EH (cell line): Measurements from ENCODE around the gene OSTN.
"Not testable (repeated sequence)": the region's sequence is repeated elsewhere in the genome, so short reads cannot be mapped to it uniquely, and the experiment has no call there.

Source experiments
- DNase-seq: peaks from one replicate; pipeline ENCODE4 v3.0.0-alpha.2; 2015; ENCODE audit warnings: low read depth

Gene OSTN

DNA sequence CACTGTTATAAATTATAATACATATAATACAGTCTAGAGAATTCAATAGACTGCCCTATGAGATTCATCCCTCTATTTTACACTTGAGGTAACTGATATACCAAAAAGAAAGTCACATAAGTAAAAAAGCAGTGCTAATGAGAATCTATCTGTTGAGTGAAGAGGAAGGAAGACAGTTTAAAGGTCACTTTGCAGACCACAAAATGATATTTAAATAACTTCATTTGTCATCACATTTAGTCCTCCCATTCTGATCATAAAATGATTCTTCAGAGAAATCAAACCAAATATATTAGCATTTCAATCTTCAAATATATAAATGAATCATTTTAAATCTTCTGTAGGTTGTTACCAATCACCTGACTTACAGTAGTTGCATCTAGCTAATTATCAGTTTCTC lies 69.7 kb downstream of the OSTN start:
- DNase-seq = no peak

DNA sequence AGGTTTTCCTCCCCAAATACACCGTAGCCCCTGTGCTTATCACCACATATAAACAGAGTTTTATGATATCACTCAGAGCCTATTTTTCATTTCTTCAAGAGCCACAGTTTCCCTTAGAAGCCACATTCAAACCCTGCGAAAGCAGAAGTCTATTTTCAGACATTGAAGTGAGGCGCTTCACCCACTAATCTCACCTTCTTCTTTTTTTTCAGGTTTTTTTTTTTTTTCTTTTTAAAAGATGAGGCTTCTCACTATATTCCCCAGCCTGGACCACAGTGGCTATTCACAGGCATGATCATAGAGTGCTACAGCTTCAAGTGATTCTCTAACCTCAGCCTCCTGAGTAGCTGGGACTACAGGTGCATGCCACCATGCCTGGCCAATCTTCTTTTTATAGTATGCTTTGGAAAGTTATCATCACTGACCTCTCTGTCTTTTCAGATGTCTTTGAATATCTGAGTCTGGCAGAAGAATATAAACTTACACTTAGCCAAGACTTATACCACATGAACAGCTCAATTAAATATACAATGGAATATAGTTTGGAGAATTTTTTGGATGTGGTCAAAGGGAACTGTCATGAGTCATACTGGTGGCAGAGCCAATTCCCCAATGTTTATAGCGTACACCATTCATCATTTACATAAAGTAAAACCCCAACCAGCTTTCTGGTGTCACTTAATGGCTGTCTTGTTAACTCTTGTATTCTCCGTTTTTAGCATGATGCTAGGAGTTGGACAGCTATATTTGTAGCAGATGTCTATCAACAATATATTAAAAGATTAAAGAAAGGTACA lies 70.4 kb downstream of the OSTN start:
- peak; percentile 38 for DNase-seq

DNA sequence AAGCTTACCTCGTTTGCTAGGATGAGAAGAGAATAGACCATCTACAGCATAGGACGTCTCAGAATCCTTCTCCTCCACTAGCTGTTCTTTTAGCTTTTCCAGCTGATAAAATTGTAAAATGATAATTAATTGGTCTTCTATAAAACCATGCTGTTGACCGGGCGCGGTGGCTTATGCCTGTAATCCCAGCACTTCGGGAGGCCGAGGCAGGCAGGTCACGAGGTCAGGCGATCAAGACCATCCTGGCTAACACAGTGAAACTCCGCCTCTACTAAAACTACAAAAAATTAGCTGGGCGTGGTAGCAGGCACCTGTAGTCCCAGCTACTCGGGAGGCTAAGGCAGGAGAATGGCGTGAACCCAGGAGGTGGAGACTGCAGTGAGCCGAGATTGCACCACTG lies 76.2 kb downstream of the OSTN start:
- not testable (repeated sequence) for DNase-seq

DNA sequence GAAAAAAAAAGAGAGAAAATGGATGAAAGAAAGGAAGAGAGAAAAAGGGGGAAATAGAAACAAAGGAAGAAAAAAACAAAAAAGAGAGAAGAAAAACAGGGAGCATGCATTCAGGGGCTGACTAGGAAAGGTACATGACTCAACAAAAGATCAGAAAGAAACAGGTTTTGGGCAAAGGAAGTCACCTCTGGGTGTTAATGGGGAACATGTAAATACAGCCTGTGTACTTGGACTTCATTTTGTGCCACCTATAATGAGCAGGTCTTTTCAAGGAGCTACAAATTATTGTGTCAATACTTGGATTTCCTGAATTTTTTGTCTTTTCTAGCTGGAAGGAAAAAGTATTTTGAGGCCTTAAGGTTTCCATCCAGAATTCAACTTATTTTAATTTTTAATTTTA lies 76.7 kb downstream of the OSTN start:
- DNase-seq = no peak

DNA sequence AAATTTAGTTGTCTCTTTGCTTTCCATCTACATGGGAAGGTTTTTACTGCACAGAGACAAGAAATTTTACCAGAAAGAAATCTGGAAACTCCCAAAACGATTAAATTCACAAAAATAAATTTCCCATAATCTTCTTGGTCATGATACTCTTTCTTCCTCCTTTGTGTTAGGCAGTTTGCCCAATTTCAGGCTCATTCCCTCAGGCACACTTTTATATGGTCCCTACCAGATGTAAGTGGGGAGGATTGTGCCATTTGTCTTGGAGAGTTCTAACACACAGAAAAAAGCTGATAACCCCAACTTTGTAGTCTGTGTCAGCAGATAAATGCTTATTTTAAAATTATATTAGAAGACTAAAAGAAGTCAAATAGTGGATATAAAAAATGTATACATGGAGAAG lies 81.1 kb downstream of the OSTN start:
- no peak for DNase-seq

DNA sequence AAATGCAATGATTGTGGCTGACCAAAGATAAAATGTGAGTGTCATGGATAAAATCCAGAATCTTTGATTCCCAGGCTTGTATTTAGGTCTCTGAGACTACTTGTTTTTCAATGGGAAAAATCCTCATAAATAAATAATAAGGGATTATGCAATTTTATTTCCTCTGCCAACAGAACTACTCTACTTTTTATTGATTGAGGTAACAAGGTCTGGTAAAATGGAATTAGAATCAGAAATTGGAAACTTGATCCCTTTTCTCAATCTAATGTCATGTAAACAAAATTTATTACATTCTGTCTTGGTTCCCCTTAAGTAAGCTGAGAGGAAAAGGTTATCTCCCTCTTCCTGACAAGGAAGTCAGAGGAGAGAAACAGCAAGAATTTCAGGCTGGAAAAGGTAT lies 81.8 kb downstream of the OSTN start:
- no peak for DNase-seq

DNA sequence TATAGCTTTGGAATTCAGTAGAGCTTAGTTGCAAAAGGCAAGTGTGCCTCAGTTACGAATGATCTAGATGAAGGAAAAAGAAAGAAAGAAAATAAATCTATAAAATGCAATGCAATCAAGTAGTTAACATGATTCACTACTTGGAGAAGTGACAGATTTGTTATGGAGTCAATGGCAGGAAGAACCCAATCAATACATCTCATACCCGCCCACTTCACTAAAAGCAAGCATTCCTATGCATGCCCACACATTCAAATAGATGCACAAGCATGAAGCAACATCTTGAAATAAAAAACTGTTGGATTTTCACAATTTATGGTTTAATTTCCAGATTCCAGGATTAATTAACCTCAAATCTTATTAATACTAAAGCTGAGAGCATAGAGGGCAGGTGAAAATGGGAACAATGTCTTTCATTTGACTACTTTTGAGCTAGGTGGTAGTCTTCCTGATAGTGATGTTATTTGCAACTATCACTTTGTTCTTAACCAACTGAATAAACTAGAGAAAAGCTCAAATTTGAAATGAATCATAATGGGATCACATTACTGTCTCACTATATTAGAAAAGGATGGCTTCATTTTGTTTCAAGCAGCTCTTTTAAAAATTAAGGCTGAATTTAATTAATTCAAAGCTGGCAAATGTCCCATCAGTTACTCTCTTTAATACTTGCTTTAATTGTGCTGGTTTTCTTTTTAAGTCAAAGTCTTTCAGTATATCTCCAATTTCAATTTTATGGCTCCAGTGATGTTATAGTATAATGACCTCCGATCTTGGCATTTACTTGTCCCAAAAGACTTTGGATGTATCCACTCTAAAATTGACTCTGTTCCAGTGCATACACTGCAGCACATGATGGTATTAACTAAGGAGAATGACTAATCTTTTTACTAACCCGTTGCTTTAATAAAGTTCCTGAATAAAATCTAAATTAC lies 83.5 kb downstream of the OSTN start:
- peak; percentile 29 for DNase-seq

DNA sequence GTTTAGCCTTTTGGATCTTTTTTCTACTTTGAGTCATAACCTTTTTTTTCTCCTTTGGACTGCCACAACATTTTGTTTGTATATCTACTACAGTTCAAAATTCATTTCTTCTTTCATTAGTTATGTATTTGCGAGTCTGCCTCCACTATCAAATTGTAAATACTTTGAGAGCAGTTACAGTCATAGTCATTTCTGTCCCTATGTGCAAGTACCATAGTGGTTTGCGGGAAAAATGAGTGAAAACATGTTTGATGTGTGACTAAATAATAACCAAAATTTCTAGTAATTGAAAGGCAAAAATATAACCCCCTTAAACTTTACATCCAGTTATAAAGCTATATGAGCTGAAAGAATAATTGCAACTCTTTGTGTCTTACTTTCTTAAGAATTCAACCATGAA lies 84.4 kb downstream of the OSTN start:
- DNase-seq = no peak

DNA sequence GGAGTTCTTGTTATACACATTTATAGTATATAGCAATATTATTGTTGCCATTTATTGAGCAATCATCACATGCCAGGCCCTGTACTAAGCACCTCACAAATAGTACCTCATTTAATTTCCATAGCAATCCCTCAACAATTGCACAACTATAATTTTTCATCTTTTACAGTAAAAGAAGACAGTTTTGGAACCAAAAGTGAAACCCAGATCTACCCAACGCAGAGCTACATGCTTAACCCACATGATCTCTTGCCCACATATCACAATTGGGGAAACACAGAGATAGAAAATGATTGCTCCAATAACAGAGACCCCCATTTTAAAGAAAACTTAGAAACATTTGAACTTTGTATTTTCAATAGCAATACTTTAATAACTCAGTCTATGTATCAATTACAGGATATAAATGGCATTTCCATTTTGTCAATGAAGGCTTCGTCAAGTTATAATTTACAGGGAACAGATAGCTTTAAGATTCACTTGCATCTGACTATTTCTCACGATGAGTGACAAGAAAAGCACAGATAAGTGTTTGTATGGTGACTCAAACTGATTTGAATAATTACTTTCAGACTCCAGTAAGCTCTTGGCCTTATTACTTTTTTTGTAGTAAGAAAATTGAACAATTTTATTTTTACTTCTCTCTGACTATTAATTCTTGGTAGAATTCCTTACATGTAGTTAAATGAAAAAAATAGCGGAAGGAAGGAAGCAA lies 91.4 kb downstream of the OSTN start:
- peak; percentile 21 for DNase-seq

DNA sequence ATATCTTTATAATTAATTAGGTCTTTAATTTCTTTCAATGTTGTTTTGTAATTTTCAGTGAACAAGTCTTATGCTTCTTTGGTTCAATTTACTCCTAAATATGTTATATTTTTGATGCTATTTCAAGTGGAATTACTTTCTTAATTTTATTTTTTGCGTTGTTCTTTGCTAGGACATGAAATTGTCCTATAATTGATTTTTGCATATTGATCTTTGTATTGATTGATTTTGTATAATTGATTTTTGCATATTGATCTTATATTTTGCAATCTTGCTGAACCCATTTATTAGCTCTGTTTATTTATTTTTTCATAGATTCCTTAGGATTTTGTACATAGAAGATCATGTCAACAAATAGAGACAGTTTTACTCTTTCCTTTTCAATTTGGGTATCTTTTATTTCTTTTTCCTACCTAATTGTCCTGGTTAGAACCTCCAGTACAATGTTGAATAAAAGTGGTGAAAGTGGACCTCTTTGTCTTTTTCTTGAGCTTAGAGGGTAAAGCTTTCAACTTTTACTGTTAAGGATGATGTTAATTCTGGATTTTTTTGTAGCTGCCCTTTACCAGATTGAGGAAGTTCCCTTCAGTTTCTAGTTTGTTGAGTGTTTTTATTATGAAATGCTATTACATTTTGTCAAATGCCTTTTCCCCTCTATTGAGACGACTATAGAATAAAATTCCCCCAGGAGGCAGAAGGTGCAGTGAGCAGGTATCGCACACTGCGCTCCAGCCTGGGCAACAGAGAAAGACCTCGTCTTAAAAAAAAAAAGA lies 93.4 kb downstream of the OSTN start:
- DNase-seq = no peak

DNA sequence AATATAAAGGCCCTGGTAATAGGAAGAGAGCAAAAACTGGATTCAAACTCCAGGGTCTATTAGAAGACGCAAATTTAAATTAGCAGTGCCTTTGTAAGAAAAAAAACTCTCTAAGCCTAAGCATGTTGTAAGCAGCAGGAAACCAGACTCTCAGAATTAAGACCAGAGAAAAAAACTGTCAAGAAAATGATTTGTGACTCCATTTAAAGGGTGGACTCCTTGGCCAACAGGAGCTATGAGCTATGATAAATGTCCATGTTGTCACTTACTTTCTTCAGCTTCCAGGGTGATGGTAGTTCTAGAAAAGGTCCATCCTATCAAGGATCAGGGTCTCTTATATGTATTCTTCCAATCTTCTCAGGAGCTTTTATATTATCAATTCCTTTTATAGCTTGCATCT lies 95.2 kb downstream of the OSTN start:
- no peak for DNase-seq

DNA sequence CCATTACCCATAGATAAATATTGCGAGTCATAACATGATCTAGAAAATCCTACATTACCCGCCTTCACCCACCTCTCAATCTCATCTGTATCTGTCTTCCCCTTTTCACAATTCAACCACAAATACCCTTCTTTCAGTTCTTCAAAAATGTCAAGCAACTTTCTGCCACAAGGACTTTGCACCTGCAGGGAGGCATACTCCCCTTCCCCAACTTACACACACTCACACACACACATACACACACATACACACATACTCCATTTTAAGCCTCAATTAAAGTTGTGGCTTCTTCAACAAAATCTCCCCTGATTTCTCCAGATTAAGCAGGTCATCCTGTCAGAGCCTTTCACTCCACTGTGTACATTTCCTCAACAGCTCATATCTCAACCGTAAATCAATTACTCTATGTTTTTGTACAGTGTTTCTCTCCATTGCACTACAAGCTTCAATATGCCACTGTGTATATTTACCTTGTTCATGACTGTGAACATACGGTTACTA lies 97.0 kb downstream of the OSTN start:
- no peak for DNase-seq

DNA sequence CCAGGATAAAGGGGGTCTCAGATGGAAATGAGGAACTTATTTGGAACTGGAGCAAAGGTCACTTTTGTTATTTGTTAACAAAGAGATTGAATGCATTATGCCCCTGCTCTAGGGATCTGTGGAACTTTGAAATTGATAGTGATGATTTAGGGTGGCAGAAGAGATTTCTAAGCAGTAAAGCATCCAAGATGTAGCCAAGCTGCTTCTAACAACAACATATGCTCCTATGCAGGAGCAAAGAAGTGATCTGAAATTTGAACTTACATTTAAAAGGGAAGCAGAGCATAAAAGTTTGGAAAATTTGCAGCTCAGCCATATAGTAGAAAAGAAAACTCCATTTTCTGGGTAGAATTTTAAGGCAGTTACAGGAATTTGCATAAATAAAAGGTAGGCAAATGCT lies 99.8 kb downstream of the OSTN start:
- no peak for DNase-seq

DNA sequence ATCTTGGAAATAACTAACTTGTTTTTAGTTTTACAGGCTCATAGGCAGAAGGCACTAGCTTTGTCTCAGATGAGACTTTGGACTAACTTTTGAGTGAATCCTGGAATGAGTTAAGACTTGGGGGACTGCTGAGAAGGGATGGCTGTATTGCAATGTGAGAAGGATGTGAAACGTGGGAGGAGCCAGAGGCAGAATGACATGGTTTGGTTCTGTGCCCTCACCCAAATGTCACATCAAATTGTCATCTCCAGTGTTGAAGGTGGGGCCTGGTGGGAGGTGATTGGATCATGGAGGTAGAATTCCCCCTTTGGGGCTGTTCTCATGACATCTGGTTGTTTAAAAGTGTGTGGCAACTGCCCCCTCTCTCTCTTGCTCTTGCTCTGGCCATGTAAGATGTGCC lies 101.4 kb downstream of the OSTN start:
- no peak for DNase-seq

DNA sequence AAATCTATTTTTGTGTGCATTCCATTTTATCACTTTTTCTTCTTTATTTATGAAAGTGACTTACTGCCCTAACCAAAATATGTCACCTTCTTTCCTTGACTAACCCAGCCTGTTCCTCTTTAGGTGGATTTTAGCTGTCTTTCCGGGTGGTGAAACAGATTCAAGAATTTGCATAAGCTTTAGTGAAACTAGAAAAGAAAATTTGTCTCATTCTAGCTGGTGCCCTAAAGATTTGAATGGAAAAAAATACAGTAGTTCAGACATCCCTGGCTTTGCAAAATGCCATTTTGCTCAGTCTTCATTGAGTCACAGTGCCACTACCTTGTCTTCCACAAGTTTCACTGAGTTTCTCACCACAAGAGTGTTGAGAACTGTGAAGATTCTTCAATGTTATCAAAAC lies 102.0 kb downstream of the OSTN start:
- no peak for DNase-seq

DNA sequence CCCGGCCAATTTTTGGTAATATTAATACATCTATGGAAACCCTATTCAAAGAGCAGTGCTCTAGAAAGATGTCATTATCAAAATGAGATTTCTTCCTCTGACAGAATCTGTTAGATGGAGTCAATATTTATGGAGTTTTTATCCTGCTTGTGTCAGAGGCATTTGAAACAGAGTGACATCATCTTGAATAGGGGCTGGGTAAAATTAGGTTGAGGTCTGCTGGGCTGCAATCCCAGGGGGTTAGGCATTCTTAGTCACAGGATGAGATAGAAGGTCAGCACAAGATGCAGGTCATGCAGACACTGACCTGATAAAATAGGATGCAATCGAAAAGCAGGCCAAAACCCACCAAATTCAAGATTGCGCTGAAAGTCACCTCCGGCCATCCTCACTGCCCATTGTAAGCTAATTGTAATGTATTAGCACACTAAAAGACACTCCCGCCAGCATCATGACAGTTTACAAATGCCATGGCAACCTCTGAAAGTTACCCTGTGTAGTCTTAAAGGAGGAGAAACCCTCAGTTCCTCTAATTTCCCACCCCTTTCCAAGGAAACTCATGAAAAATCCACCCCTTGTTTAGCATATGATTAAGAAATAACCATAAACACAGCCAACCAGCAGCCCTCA lies 102.9 kb downstream of the OSTN start:
- no peak for DNase-seq

DNA sequence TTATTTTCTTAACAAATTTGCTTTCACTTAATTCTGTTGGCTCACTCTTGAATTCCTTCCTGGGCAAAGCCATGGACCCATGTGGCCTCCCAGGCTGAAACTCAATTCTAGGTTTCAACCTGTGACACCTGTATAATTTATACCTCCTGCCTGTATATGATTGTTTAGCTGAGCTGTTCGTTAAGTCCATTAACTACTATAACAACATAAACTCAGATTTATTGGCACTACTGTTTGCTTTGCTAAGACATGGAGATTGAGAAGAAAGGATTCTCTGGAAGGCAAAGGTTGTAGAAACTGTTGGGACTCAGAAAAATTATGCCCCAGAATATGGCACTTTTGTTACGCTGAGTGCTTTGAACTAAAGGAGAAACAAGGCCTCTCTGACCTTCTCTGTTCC lies 103.4 kb downstream of the OSTN start:
- DNase-seq = no peak

DNA sequence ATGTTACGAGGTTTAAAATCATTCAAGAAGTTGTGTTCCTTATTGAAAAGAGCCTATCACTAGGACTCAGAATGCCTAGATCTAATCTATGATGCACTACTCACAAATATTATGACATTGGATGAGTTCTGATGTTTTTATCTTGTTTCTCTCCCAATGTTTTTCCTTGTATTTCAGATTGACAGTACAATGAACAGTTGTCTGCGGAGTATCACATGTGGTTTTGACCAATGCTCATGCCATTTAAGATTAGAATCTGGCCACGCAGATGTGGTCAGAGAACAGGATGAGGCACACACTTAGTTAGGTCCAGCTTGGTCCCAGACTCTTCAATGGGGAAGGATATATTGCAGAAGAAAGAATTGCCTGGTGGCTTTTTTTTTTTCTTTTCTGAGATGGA lies 104.6 kb downstream of the OSTN start:
- peak; percentile 9 for DNase-seq

DNA sequence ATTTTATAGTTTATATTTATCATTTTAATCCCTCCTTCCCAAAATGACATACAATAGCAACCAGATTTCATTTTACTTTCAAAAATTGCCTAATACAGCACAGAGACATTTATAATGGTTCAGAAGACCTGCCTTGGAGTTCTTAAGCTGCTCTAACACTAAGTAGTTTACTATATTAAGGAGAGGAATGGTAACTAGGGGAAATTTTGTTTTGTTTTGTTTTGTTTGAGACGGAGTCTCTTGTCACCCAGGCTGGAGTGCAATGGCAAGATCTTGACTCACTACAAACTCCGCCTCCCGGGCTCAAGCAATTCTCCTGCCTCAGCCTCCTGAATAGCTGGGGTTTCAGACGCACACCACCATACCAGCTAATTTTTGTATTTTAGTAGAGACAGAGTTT lies 107.4 kb downstream of the OSTN start:
- no peak for DNase-seq

DNA sequence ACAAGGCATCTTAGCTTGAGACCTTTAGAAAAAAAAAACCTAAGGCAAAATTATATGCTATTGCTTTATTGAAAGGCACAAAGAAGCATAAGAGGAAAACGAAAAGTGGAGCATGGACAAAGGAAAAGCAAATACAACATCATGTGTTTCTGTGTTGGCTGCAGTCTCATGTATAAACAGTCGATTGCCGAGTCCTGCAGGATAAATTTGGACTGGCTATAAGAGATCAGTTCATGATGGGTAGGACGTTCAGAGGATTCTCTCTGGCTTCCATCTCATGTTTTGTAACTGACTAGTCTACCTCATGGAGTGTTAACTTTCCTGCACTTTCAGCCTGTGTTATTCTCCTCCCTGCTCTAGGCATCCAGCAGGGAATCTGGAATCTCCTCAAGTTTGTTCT lies 108.3 kb downstream of the OSTN start:
- no peak for DNase-seq

DNA sequence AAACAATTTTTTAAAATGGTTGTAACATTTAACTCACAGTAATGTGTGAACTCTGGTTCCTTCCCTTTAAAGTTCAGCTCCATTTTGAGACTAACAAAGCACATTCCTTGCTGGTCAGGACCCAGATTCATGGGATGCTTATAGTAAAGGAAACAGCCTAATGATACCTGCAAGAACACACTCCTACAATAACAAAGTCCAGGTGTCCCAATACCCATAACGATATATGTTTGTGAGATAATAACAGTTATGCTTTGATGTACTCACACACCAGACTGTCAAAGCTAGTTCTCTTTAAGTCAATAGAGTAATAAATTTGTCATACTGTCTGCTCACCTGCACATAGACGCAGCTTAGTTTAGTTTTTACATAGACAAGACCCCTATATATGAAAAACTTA lies 114.3 kb downstream of the OSTN start:
- DNase-seq = no peak
